K562 (cell line): ENCODE data around the gene BCAN. TPM values are rescaled to one million over a fixed set of nuclear protein-coding genes. Genes with fewer than 3 reads are reported as not detected.
A peak's percentile ranks its signal among the peaks of the same experiment; 100 is the strongest.

ENCODE experiments used
- CGGBP1 ChIP-seq: fragments of 250-450 bp; sonication (Bioruptor Pico); IDR thresholded peaks from 2 replicates; pipeline ENCODE4 v1.9.0; 2021; ENCODE audit warnings: mild to moderate bottlenecking
- CHAMP1 ChIP-seq: fragments of 450-650 bp; IDR thresholded peaks from 2 replicates; pipeline ENCODE4 v1.6.1; 2016; ENCODE audit warnings: mild to moderate bottlenecking
- GTF2A2 ChIP-seq: IDR thresholded peaks from 2 replicates; pipeline ENCODE4 v1.6.1; 2016; ENCODE audit warnings: mild to moderate bottlenecking, missing genetic modification characterization, missing compliant biosample characterization
- HNRNPUL1 ChIP-seq: fragments of 200-400 bp; formaldehyde crosslinking; IDR thresholded peaks from 2 replicates; pipeline ENCODE4 v1.6.1; 2017; ENCODE audit warnings: low read length
- JUND ChIP-seq, 2 experiments: IDR thresholded peaks; 2 replicates in 1 of 2; 3 replicates in 1 of 2; pipeline ENCODE4 v1.6.1; 2011; ENCODE audit warnings: borderline replicate concordance in 2 of 2, low read depth in 2 of 2, low read length in 2 of 2, improper control_type of control experiment in 1 of 2, missing biosample characterization in 1 of 2, missing genetic modification characterization in 1 of 2, missing genetic modification reagents in 1 of 2
- MTF1 ChIP-seq: fragments of 250-450 bp; sonication (Bioruptor Pico); IDR thresholded peaks from 2 replicates; pipeline ENCODE4 v1.9.0; 2021; ENCODE audit warnings: moderate library complexity, mild to moderate bottlenecking, inconsistent platforms, borderline replicate concordance
- MYNN ChIP-seq, 2 experiments: sonication (generic); formaldehyde crosslinking in 1 of 2; IDR thresholded peaks; 2 replicates each; pipeline versions ENCODE4 v1.5.0 to v1.6.1; 2016 to 2020; ENCODE audit warnings: antibody characterized with exemption in 1 of 2, missing genetic modification reagents in 1 of 2
- NKRF ChIP-seq: fragments of 450-650 bp; IDR thresholded peaks from 2 replicates; pipeline ENCODE4 v1.6.1; 2016; ENCODE audit warnings: borderline replicate concordance
- SIRT6 ChIP-seq: IDR thresholded peaks from one replicate; pipeline ENCODE4 v1.6.1; 2012; ENCODE audit warnings: low read depth, mild to moderate bottlenecking, control low read depth, inconsistent platforms, low read length, moderate library complexity
- SNIP1 ChIP-seq: fragments of 450-650 bp; IDR thresholded peaks from 2 replicates; pipeline ENCODE4 v1.7.1; 2017; ENCODE audit warnings: low read depth, mild to moderate bottlenecking
- STAT6 ChIP-seq: sonication (generic); formaldehyde crosslinking; IDR thresholded peaks from 2 replicates; pipeline ENCODE4 v1.8.1; 2023; ENCODE audit warnings: mild to moderate bottlenecking, missing genetic modification reagents
- TFAP4 ChIP-seq: sonication (generic); formaldehyde crosslinking; IDR thresholded peaks from 2 replicates; pipeline ENCODE4 v1.8.0; 2022; ENCODE audit warnings: missing genetic modification reagents, mild to moderate bottlenecking, moderate library complexity, borderline replicate concordance
- ZBTB1 ChIP-seq: sonication (generic); formaldehyde crosslinking; IDR thresholded peaks from 2 replicates; pipeline ENCODE4 v1.8.1; 2023; ENCODE audit warnings: missing genetic modification reagents, low read depth, mild to moderate bottlenecking, borderline replicate concordance
- ZNF274 ChIP-seq: IDR thresholded peaks from 2 replicates; pipeline ENCODE4 v1.6.1; 2011; ENCODE audit warnings: low read depth, mild to moderate bottlenecking, low read length, moderate library complexity, borderline replicate concordance
- ZNF3 ChIP-seq: fragments of 250-450 bp; sonication (Bioruptor Pico); IDR thresholded peaks from 2 replicates; pipeline ENCODE4 v1.5.0; 2021; ENCODE audit warnings: mild to moderate bottlenecking, moderate library complexity
- ZNF644 ChIP-seq: fragments of 200-800 bp; sonication (Bioruptor generic); IDR thresholded peaks from 2 replicates; pipeline ENCODE4 v1.6.1; 2016; ENCODE audit warnings: low read depth, missing genetic modification characterization, missing compliant biosample characterization
- ZNF696 ChIP-seq: fragments of 250-450 bp; sonication (Bioruptor Pico); conservative IDR thresholded peaks from 2 replicates; pipeline ENCODE4 v1.4.0; 2020; ENCODE audit warnings: mild to moderate bottlenecking, moderate library complexity
- polyA plus RNA-seq, 8 experiments: library from polyadenylated mRNA; depleted of rRNA in 4 of 8; stranded (reverse) in 5 of 8; unstranded in 3 of 8; fragments of >200 nt; fragmentation: Nextera tagmentation in 2 of 8; fragmentation: Illumina TruSeq in 1 of 8; extraction: Ambion mirVana in 2 of 8; extraction: Trizol in 1 of 8; gene quantifications; 2 replicates each; pipeline versions ENCODE4 v1.2.1 to v1.2.3, GENCODE V29; 2011 to 2014; ENCODE audit warnings: inconsistent platforms in 1 of 8, missing spikeins in 1 of 8
- total RNA-seq, 7 experiments: library from RNA; depleted of rRNA in 6 of 7; stranded (reverse); fragments of >200 nt in 6 of 7; fragmentation: Illumina TruSeq in 2 of 7; extraction: Trizol in 2 of 7; gene quantifications; 2 replicates each; pipeline versions ENCODE4 v1.2.1 to v1.2.3, GENCODE V29; 2011 to 2021; ENCODE audit warnings: low replicate concordance in 1 of 7

Gene BCAN
- total and polyA plus RNA-seq, 9 of the 15 experiments (the other 6 are each of a cell fraction or from before 2014, with no cell fraction given): 0.04 to 0.33 (median 0.14) TPM; not detected in 5

- TF ChIP-seq NKRF (no peak), TFAP4 (CRISPR knock-in tag) (peak; percentile 81), SIRT6 (no peak), CGGBP1 (CRISPR knock-in tag) (no peak), CHAMP1 (no peak), ZNF3 (CRISPR knock-in tag) (no peak), JUND (IDR thresholded peaks at IDR 0.05; ENCODE audit: borderline replicate concordance, low read depth, low read length) (peak; percentile 51; the same call in 1 of the 2 replicates), JUND (tag; IDR thresholded peaks at IDR 0.05; ENCODE audit: borderline replicate concordance, low read depth, low read length) (no peak; the same call in 2 of the 3 replicates), ZBTB1 (CRISPR knock-in tag) (peak; percentile 64), MYNN (IDR thresholded peaks at IDR 0.05) (peak; percentile 63; the same call in 1 of the 2 replicates), MYNN (CRISPR knock-in tag; IDR thresholded peaks at IDR 0.05) (no peak), SNIP1 (no peak), ZNF644 (tag) (no peak), STAT6 (0 out of 2 replicates have a peak, but pooled peaks have one; percentile 44), HNRNPUL1 (no peak), GTF2A2 (tag) (no peak), MTF1 (CRISPR knock-in tag) (no peak), ZNF274 (no peak), ZNF696 (no peak)
Observed at GRCh38 chr1:156689035-156689952, 47.4 kb downstream of the BCAN start (continued).
